Measurements from ENCODE around the gene SPOCK1.

The SPOCK1 gene

GRCh38 chr5:137216976-137217598 lies 282.0 kb downstream of the SPOCK1 start:
- no peak for FAIRE-seq

GRCh38 chr5:137215780-137216179 lies 283.3 kb downstream of the SPOCK1 start:
- FAIRE-seq = no peak

GRCh38 chr5:137215261-137215660 lies 283.9 kb downstream of the SPOCK1 start:
- FAIRE-seq = no peak

GRCh38 chr5:137214446-137215189 lies 284.5 kb downstream of the SPOCK1 start:
- no peak for FAIRE-seq

- no peak for FAIRE-seq
Measured at GRCh38 chr5:137212471-137212870, 286.7 kb downstream of the SPOCK1 start.

- no peak for FAIRE-seq
Measured at GRCh38 chr5:137209232-137209809, 289.8 kb downstream of the SPOCK1 start.

- no peak for FAIRE-seq
Measured at GRCh38 chr5:137207023-137207760, 291.9 kb downstream of the SPOCK1 start.

- no peak for FAIRE-seq
Measured at GRCh38 chr5:137206030-137206715, 293.0 kb downstream of the SPOCK1 start.

- FAIRE-seq = no peak
Measured at GRCh38 chr5:137205231-137206027, 293.7 kb downstream of the SPOCK1 start.

GRCh38 chr5:137203011-137203632 lies 296.0 kb downstream of the SPOCK1 start:
- FAIRE-seq = no peak

GRCh38 chr5:137201876-137202275 lies 297.2 kb downstream of the SPOCK1 start:
- FAIRE-seq = no peak

GRCh38 chr5:137200906-137201700 lies 298.0 kb downstream of the SPOCK1 start:
- no peak for FAIRE-seq

GRCh38 chr5:137199966-137200365 lies 299.2 kb downstream of the SPOCK1 start:
- FAIRE-seq = no peak

- no peak for FAIRE-seq
Measured at GRCh38 chr5:137199201-137199600, 299.9 kb downstream of the SPOCK1 start.

GRCh38 chr5:137195483-137195882 lies 303.6 kb downstream of the SPOCK1 start:
- FAIRE-seq = no peak

- FAIRE-seq = no peak
Measured at GRCh38 chr5:137194300-137194699, 304.8 kb downstream of the SPOCK1 start.

- FAIRE-seq = no peak
Measured at GRCh38 chr5:137192293-137192743, 306.8 kb downstream of the SPOCK1 start.

- no peak for FAIRE-seq
Measured at GRCh38 chr5:137191179-137191578, 307.9 kb downstream of the SPOCK1 start.

- no peak for FAIRE-seq
Measured at GRCh38 chr5:137190441-137190840, 308.7 kb downstream of the SPOCK1 start.

- FAIRE-seq = no peak
Measured at GRCh38 chr5:137190031-137190430, 309.1 kb downstream of the SPOCK1 start.

GRCh38 chr5:137188566-137188965 lies 310.6 kb downstream of the SPOCK1 start:
- no peak for FAIRE-seq
